ENCODE data around the gene DNAAF3.

GRCh38 chr19:55171440-55171839 lies 5.0 kb upstream of the DNAAF3 start:
- TF ChIP-seq POLR2A (IDR thresholded peaks at IDR 0.05; ENCODE audit: low read length) (no peak), GATA1 (IDR thresholded peaks at IDR 0.05; ENCODE audit: low read depth, low read length) (no peak)

Measured in erythroblast (primary cell).